SK-N-MC (cell line): ENCODE measurements around the gene LRRC57.

Experiments used
- DNase-seq: peaks from one replicate; pipeline ENCODE4 v3.0.0-alpha.2; 2011; ENCODE audit warnings: low read depth, low spot score
- H3K27ac ChIP-seq: fragments of 200-600 bp; sonication (generic); 2 replicates; pipeline ENCODE4 v1.5.1; 2016; ENCODE audit warnings: mixed run types
- H3K36me3 ChIP-seq: fragments of 200-600 bp; sonication (generic); 2 replicates; pipeline ENCODE4 v1.6.1; 2017; ENCODE audit warnings: antibody characterized with exemption, low read length, mixed read lengths; ENCODE audit not compliant: insufficient read depth
- H3K4me3 ChIP-seq: fragments of 200-600 bp; sonication (generic); 2 replicates; pipeline ENCODE4 v1.5.1; 2016
- H3K9ac ChIP-seq: fragments of 200-600 bp; sonication (generic); 2 replicates; pipeline ENCODE4 v1.8.0; 2017; ENCODE audit warnings: mixed run types, mixed read lengths; ENCODE audit not compliant: insufficient read length
- H3K9me3 ChIP-seq: fragments of 200-600 bp; sonication (generic); 2 replicates; pipeline ENCODE4 v1.6.1; 2017; ENCODE audit warnings: low read depth, mild to moderate bottlenecking, antibody characterized with exemption, low read length, moderate library complexity, mixed read lengths
- EZH2 ChIP-seq: fragments of 200-600 bp; sonication (generic); IDR thresholded peaks from one replicate; pipeline ENCODE4 v1.6.1; 2017; ENCODE audit warnings: antibody characterized with exemption
- FOXP2 ChIP-seq: optimal IDR thresholded peaks from 2 replicates; pipeline ENCODE3; 2011; ENCODE audit warnings: mild to moderate bottlenecking, moderate library complexity; ENCODE audit not compliant: insufficient read depth; ENCODE audit errors: extremely low read length, control extremely low read depth
- POLR2AphosphoS5 ChIP-seq: IDR thresholded peaks from 2 replicates; pipeline ENCODE4 v1.6.1; 2012; ENCODE audit warnings: mild to moderate bottlenecking, low read depth, low read length, borderline replicate concordance

LRRC57 gene

DNA sequence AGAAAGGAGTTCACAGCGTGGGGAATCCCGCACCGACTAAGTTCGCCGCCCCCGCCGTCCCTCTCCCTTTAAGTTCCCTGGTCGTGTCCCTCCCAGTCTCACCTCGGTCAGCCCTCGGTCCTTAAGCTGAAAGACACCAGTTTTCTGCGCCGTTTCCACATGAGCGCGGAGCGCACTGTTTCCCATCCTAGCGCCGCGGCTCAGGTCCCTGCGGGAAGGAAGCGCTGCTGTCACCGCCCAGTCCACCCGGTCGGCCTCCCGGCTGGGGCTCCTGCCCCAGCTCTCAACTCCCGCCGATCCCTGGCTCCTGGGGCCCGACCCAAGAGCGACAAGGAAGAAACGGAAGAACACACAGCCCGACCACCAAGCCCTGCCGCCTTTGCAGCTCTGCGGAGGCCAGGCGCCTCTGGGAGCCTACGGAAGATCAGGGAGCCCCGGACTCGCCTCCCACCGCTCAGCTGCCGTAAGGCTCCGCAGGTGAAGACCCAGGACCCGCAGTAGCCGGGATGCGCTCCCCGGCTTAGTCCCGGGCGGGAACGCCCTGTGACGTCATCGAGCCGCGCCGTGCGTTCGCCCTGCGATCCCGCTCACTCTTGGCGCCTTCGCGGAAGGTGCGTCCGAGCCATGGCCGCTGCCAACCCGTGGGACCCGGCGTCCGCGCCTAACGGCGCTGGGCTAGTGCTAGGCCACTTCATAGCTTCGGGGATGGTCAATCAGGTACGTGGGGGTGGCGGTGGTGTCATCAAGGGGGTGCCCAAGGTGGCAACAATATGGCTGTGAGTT is at the start of gene LRRC57, which contains the start of gene HAUS2:
TSS of gene LRRC57 (minus strand) at position 545 of the 783 bp plus-strand sequence. CDS start at position 186, 359 bp downstream.
TSS of gene HAUS2 (plus strand) at position 590 of the 783 bp plus-strand sequence. CDS start at position 625, 35 bp downstream.
- DNase-seq, result no peak
- peak within 1 kb of the TSS; percentile 96 for H3K9ac ChIP-seq
- H3K9me3 ChIP-seq, result no peaks in the 10 kb centered on the region
- H3K36me3 ChIP-seq, result peaks cover 27% of the 10 kb centered on the region
- TF ChIP-seq POLR2AphosphoS5, result peak; percentile 98
- TF ChIP-seq FOXP2, result peak; percentile 73
- TF ChIP-seq EZH2, result no peak
- H3K27ac ChIP-seq, result peak within 1 kb of the TSS; percentile 70
- peak within 1 kb of the TSS; percentile 87 for H3K4me3 ChIP-seq

GRCh38 chr15:42595626-42596240 is 47.1 kb upstream of the LRRC57 start:
- peak overlapping the region; percentile 64; the same call in 1 of the 2 replicates for H3K27ac ChIP-seq
- TF ChIP-seq EZH2 (no peak), POLR2AphosphoS5 (no peak)
- H3K9me3 ChIP-seq, result no peaks in the 10 kb centered on the region
- no peak overlapping the region for H3K9ac ChIP-seq
- no peak overlapping the region for H3K4me3 ChIP-seq
- no peak for DNase-seq
- H3K36me3 ChIP-seq, result no peaks in the 10 kb centered on the region

- TF ChIP-seq FOXP2 (no peak), POLR2AphosphoS5 (no peak)
- H3K9me3 ChIP-seq, result no peaks in the 10 kb centered on the region
- no peak for DNase-seq
Observed at GRCh38 chr15:42594095-42594494, 45.5 kb upstream of the LRRC57 start.

DNA sequence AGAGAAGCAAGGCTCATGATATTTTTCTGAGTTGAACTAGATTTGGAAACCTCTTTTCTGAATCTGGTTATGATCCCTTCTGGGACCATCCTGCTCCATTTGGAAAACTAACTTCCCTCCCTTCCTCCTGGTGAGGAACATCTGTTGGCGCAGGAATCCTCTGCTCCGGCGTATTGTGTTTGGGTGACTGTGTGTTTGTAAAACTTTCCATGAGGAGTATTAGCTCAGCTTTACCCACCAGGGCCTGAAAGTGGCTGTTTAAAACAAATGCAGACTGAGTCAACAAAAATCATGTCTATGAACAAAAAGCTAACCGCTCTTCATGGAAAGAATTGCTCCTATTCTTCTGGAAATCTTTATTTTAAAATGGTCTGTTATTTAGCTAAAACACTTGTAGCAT is 44.5 kb upstream of the LRRC57 start:
- no peak for TF ChIP-seq FOXP2
- TF ChIP-seq EZH2, result no peak
- H3K27ac ChIP-seq, result no peak overlapping the region
- no peak for DNase-seq
- no peak overlapping the region for H3K9ac ChIP-seq
- H3K36me3 ChIP-seq, result no peaks in the 10 kb centered on the region
- H3K4me3 ChIP-seq, result no peak overlapping the region
- H3K9me3 ChIP-seq, result no peaks in the 10 kb centered on the region

More at GRCh38 chr15:42594095-42594494, 45.5 kb upstream of the LRRC57 start:
- Histone ChIP-seq H3K27ac (no peak overlapping the region), H3K4me3 (no peak overlapping the region), H3K36me3 (no peaks in the 10 kb centered on the region), H3K9ac (no peak overlapping the region)

DNA sequence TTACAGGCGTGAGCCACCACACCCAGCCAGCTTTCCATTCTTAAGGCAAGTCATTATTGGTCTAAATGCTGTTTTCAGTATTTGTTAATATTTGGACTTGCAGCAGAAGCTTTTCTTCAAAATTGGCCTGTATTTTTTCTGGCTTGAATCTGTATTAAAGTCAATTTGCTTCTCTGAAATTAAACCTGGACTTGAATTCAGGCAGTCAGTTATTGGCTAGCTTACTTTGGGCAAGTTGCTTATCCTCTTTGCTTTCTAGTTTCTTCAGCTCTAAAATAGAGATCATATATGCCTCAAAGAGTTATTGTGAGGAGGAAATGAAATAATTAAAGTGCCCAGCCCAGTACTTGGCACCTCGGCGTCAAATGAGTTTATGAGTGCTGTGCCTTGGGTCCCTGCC is 44.1 kb upstream of the LRRC57 start:
- Histone ChIP-seq H3K9ac (no peak overlapping the region), H3K4me3 (no peak overlapping the region), H3K9me3 (no peaks in the 10 kb centered on the region), H3K36me3 (no peaks in the 10 kb centered on the region), H3K27ac (no peak overlapping the region)
- no peak for TF ChIP-seq EZH2
- DNase-seq, result no peak

GRCh38 chr15:42591238-42591934 is 42.8 kb upstream of the LRRC57 start:
- no peaks in the 10 kb centered on the region for H3K9me3 ChIP-seq
- H3K9ac ChIP-seq, result no peak overlapping the region
- no peaks in the 10 kb centered on the region; the same call in 1 of the 2 replicates for H3K36me3 ChIP-seq
- TF ChIP-seq POLR2AphosphoS5, result no peak
- TF ChIP-seq EZH2, result no peak
- TF ChIP-seq FOXP2, result no peak
- no peak overlapping the region for H3K4me3 ChIP-seq
- H3K27ac ChIP-seq, result no peak overlapping the region
- no peak for DNase-seq

- Histone ChIP-seq H3K27ac (no peak overlapping the region), H3K36me3 (peaks cover 3% of the 10 kb centered on the region; the same call in 1 of the 2 replicates), H3K9ac (no peak overlapping the region), H3K9me3 (no peaks in the 10 kb centered on the region), H3K4me3 (no peak overlapping the region)
- DNase-seq, result no peak
- no peak for TF ChIP-seq EZH2
- TF ChIP-seq FOXP2, result no peak
- TF ChIP-seq POLR2AphosphoS5, result no peak
Observed at GRCh38 chr15:42590619-42591237, 42.1 kb upstream of the LRRC57 start.

GRCh38 chr15:42584031-42584765 is 35.6 kb upstream of the LRRC57 start:
- peaks cover 4% of the 10 kb centered on the region; the same call in 1 of the 2 replicates for H3K36me3 ChIP-seq
- H3K9me3 ChIP-seq, result no peaks in the 10 kb centered on the region
- TF ChIP-seq POLR2AphosphoS5, result no peak
- TF ChIP-seq EZH2, result no peak
- H3K9ac ChIP-seq, result no peak overlapping the region
- DNase-seq, result no peak
- H3K4me3 ChIP-seq, result no peak overlapping the region
- no peak overlapping the region for H3K27ac ChIP-seq
